ENCODE results near the gene PDPK1.
"Not testable (repeated sequence)": the region's sequence is repeated elsewhere in the genome, so short reads cannot be mapped to it uniquely, and the experiment has no call there.

PDPK1 gene

DNA sequence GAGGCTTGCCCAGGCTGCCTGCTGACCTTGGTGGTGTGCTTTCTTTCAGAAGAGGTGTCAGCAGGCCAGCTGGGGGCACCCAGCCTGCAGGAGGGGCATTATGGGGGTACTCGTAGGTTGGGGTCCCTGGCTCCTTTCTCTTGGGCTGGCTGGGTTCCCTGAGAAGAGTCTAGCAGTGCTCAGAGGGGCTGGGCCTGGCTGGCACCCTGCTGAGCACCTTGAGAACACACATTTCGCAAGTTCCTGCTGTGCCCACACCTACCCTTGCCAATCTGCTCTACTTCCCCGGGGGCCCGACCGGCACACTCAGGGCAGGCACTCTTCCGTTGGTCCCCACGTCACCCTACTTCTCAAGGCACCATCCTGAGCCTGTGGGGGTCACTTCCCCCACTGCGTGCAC lies 11.7 kb upstream of the PDPK1 start:
- FAIRE-seq, result no peak

DNA sequence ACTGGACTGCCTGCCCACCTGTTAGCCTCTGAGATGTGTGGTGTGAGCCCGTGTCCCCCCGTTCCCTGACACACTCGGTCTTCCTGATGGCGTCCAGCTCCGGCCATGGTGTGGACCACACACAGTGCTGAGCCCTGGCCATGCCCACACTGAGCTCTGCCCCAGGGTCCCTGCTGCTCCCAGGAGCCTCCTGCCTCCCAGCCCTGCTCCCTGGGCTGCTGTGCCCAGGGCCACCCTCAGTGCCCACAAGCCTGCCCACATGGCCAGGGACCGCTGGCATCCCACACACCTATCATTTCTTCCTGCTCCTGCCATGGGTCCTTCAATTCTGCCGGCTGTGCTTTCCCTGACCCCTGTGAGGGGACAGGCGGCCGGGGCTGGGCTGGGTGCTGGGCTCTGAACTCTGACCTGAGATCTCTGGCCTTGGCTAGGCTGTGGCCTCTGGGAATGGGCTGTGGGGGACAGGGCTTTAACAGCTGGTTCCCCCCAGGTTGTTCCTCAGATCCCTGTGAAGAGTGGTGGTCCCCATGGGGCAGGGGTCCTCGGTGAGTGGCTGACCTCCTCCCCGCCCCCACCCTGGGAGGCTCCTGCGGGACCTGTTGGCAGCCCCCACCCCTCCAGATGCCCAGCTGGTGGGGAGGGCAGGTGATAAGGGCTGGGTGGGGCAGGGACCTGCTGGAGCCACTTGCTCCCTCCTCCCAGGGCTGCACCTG lies 10.6 kb upstream of the PDPK1 start:
- no peak for FAIRE-seq

DNA sequence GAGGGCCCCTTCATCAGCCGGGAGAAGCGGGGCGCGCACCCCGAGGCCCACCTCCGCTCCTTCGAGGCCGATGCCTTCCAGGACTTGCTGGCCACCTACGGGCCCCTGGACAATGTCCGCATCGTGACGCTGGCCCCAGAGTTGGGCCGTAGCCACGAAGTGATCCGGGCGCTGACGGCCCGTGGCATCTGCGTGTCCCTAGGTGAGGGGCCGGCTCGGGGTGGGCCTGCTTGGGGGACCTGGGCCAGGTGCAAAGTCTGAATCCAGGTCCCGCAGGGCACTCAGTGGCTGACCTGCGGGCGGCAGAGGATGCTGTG lies 10.1 kb upstream of the PDPK1 start:
- no peak for FAIRE-seq

DNA sequence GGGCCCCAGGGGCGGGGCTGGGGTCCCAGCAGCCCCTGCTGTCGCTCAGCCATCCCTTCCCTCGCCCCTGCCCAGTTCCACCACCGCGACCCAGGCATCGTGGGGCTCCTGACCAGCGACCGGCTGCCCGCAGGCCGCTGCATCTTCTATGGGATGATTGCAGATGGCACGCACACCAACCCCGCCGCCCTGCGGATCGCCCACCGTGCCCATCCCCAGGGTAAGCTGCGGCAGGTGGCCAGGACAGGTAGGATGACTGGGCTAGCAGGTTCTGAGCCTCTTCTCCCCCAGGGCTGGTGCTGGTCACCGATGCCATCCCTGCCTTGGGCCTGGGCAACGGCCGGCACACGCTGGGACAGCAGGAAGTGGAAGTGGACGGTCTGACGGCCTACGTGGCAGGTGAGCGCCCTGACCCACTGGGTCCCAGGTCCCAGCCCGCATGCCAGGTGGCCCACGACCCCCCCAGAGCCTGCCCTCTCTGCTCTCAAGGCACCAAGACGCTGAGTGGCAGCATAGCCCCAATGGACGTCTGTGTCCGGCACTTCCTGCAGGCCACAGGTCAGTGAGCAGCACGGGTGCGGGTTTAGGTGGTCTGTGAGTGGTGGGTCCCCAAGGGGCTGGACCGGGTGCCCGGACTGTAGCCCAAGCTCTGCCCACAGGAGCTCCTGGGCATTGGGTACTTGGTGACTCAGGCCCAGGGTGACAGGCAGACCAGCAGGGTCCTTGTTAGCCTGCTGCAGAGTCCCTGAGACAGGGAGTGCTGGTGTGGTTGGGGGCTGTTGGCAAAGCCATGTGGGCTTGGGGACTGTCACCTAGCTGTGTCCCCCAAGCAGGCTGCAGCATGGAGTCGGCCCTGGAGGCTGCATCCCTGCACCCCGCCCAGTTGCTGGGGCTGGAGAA lies 9.4 kb upstream of the PDPK1 start:
- FAIRE-seq, result no peak

DNA sequence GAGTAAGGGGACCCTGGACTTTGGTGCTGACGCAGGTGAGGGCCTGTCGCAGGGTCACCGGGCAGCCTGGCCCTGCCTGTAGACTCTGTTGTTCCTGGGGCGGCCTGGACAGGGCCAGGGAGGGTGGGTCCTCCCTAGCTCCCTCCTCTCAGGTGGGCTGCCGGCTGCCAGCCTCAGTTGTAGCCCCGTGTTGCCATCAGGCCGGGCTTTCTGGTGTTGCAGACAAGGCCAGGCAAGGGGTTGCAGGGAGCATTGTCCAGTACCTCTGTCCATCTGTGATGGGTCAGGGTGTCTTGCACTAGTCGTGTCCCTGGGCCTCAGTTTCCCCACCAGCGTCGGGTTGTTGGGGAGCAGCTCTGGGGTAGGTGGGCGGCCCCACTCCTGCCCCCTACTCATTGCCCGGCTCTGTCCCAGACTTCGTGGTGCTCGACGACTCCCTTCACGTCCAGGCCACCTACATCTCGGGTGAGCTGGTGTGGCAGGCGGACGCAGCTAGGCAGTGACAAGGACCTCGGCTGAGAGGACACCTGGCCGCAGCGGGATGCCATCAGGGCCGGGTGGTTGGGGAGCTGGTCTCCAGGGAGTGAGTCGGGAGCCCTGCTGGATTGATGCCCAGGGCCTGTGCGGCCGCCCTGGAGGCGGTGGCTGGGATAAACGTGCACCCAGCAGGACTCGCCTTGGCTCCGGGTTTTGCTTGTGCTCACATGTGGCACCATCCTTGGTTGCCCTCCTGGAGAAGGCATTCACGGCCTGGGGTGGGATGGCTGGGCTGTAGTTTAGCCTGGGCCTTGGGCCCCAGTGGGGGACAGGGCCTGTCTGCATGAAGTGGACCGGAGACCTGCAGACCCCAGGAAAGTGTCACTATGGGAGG lies 8.5 kb upstream of the PDPK1 start:
- no peak for FAIRE-seq

DNA sequence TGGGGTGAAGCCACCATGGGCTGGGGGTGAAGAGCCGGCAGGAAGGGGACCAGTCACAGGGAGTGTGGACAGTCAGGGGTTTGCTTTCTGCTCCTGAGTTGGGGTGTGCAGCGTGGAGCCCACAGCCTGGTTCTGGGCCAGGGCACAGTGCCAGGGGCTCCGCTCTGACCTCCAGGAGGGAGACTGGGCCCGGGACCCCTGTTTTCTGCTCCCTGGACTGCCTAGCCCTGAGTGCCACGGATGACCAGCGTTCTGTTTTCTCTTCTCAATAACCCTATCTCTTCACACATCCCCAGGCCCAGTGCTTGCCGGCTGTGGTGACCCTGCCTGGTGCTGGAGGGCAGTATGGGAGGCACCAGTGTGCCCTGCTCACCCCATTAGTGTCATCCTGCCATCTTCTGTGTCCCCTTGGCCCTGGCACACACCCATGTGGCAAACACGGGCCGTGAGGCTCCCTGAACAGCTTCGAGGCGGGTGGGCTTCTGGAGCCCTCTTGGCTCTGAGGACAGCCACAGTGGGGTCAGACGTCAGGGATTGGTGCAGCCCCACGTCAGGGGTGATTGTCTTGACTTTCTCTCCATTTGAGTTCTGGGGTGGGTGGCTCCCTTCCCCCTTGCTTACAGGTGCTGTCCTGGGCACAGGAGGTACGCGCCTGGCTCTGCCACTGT lies 7.7 kb upstream of the PDPK1 start:
- FAIRE-seq, result no peak

DNA sequence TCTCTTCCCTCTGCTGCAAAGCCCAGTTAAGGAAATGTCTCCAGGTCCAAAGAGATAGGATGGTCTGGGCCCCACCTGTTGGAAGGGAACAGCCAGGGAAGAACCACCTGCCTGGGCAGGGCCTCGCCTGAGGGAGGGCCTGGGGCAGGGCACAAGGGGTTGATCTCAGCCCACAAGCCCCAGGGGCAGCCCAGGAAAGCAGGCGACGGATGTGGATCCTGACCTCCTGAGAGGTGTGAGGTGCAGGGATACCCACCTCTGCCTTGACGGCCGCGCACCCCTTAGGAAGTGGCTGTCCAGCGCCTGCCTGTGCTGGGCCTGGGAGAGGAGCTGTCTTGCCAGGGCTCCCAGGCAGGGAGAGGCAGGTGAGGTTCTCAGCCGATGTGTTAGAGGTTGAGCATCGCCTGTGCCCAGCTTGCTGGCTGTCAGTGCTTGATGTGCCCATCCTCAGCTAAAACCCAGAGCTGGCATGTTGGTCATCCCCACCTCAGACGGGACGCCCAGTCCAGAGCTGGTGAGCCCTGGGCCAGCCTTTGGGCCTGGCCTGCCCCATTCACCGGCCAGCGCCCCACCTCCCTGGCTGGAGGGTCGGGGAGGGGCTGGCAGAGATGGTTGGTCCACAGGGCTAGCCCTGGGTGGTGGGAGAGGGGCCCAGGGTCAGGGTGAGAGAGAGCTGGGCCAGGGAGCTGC lies 7.0 kb upstream of the PDPK1 start:
- no peak for FAIRE-seq

DNA sequence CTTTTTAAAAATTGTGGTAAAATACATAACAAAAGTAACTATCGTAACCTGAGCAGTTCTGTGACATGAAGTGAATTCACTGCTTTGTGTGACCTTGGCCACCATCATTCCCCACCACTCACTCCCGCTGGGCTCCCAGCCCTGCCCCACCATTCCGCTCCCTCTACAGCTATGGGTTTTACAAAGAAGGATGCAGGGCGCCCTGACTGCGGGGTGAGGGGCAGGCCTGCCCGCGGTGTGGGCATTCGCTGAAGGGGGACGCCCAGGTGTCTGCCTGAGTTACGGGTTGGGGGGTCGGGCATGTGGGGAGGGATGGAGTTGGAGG lies 6.5 kb upstream of the PDPK1 start, which contains the start of gene CEMP1:
CEMP1 (minus strand) TSS at position 38 of the 325 bp plus-strand sequence. CDS start 335 bp downstream, outside the sequence.
- no peak for FAIRE-seq

DNA sequence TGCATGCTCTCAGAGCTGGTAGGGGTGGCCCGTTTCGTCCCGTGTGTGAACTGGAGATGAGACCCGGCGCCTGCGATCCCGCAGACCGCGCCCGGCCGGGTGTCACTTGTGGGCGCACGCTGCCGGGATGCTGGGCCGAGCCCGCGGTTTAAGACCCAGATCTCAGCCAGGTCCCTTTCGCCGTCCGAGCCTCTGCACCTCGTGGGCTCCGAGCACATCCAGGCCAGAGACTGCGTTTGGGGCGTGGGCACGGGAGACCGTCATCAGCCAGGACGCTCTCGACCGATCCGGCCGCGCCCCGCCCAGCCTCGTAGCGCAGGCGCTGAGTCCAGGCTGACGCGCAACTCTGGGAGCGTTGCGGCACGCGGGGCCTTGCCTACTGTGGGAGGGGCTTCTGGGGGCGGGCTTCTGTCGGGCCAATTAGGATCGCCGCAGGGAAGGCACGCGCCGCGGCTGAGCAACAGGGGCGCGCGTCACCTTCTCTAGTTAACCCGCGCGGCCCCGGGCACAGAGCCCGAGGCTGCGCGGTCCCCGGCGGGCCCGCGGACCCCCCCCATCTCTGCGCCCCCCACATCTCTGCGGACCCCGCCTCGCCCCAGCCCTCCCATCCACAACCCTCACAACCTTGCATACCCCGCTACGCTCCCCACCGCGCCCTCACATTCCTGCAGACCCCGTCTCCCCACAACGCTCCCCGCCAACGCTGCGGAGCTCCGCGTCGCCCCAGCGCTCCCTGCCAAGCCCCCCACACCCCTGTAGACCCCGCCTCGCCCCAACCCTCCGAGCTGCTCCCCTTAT lies 5.9 kb upstream of the PDPK1 start:
- FAIRE-seq, result peak; percentile 97

DNA sequence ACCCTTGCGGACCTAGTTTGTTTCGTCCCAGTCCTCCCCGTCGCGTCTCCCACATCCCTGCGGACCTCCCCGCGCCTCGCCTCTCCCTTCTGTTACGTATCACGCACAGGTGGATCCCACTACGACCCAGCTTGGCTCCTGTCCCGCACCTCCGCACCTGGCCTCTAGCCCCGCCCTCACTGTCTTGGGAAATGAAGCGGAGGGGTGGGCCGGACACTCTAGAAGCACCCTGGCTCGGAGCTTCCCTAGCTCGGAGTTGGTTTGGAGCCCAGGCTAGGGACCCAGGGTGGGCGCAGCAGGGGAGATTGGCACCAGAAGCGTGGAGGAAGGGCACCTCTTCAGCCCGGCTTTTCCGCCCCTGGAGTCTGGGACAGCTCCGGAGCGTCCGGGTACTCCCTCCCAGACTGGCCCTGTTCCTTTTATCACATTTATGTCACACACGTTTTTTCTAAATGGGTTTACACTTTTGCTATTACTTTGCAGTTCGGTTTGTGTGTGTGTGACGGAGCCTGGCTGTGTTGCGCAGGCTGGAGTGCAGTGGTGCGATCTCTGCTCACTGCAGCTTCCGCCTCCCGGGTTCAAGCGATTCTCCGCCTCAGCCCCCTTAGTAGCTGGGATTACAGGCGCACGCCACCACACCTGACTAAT lies 5.2 kb upstream of the PDPK1 start:
- no peak for FAIRE-seq

DNA sequence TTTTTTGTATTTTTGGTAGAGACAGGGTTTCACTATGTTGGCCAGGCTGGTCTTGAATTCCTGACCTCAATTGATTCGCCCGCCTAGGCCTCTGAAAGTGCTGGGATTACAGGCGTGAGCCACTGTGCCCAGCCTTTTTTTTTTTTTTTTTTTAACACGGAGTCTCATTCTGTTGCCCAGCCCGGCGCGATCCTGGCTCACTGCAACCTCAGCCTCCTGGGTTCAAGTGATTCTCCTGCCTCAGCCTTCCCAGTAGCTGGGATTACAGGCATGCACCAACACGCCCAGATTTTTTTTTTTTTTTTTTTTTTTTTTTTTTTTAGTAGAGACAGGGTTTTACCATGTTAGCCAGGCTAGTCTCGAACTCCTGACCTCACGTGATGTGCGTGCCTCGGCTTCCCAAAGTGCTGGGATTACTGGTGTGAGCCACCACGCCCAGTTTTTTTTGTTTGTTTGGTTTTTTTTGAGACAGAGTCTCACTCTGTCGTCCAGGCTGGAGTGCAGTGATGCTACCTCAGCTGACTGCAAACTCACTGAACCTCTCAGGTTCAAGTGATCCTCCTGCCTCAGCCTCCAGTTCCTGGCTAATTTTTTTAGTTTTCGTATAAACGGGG lies 4.6 kb upstream of the PDPK1 start:
- not testable (repeated sequence) for FAIRE-seq

DNA sequence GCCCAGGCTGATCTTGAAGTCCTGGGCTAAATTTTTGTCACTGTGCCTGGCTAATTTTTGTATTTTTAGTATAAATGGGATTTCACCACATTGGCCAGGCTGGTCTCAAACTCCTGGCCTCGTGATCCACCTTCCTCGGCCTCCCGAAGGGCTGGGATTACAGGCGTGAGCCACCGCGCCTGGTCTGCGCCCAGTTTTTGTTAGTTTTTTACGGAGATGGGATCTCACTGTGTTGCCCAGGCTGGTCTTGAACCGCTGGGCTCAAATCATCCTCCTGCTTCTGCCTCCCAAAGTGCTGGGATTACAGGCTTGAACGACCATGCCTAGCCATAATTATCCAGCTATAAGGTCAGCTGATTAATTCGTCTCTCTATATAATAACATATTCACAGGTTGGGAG lies 3.9 kb upstream of the PDPK1 start:
- FAIRE-seq, result no peak

DNA sequence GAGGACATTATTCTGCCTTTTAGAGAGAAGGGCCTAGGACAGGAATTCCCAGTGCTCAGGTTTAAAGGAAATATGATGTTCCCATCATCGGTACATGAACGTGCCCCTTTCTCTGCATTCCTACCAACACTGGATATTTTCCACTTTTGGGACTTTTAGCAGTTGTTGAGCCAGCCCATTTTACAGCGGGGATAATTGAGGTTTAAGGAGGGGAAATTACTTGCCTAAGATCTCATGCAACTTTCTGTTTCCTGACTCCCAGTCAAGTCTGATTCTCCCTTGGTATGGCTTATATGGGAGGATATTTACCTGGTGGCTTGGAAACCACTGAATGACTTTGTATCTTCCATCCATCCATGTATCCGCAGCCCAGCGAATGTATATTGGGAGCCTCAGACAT lies 3.5 kb upstream of the PDPK1 start:
- FAIRE-seq, result not testable (repeated sequence)

DNA sequence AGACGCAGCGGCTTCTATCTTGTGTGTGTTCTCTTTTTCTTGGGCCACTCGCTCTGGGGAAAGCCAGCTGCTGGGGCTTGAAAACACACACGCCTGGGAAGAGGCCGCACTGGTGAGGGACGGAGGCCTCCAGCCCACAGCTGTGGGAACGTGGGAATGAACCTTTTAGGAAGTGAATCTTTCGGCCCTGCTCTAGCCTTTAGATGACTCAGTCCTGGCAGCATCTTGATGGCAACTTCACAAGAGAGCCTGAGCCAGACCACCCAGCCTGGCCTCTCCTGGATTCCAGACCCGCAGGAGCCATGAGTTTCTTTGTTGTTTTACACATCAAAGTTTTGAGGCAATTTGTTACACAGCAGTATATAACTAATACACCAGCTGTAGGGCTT lies 2.2 kb upstream of the PDPK1 start:
- no peak for FAIRE-seq

DNA sequence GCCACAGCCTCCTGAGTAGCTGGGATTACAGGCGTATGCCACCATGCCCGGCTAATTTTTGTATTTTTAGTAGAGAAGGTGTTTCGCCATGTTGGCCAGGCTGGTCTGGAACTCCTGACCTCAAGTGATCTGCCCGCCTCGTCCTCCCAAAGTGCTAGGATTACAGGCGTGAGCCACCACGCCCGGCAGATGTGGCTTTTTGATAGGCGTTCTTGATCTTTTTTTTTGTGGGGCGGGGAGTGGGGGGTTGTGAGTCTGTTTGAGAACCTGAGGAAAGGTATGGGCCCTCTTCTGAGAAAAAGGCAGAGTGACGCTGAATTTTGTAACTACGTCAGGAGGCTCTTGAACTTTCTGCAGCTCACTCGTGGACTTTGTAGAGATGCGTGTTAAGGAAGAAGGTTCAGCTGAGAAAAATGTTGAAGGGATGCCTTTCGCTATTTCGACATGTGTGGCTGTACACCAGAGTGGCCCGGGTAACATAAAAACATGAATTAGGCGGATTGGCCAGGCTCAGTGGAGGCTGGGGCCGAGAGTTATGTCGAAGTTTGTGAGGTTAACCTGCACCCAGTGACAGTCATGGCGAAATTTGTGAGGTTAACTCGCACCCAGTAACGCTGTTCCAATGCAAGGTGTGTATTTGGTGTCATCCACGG lies 1.5 kb downstream of the PDPK1 start:
- not testable (repeated sequence) for FAIRE-seq

DNA sequence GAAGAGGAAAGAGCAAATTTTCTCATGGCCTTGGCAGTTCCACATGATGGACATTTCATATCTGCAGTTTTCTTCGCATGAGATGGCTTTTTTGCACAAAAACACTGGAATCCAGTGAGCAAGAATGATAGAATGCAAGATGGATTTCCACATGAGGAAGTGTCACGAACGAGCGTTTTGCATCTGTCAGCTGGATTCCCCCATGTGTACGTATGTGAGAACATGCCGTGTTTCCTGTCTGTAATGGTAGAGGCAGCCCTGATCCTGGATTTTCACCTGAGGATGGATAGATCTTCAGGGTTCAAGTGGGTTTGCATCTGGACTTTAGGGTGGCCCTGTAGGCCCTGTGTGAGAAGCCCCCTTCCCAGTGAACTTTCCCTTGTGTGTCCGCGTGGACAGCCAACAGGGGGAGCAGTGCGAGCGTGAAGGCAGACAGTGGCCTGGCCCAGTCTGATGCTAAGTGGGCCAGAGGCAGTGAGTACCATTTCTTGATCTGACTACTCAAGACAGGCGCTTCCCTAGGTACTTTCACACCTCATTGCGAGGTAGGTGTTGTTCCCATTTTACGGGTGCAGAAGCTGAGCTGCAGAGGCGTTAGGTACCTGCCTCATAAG lies 2.1 kb downstream of the PDPK1 start:
- FAIRE-seq, result not testable (repeated sequence)

DNA sequence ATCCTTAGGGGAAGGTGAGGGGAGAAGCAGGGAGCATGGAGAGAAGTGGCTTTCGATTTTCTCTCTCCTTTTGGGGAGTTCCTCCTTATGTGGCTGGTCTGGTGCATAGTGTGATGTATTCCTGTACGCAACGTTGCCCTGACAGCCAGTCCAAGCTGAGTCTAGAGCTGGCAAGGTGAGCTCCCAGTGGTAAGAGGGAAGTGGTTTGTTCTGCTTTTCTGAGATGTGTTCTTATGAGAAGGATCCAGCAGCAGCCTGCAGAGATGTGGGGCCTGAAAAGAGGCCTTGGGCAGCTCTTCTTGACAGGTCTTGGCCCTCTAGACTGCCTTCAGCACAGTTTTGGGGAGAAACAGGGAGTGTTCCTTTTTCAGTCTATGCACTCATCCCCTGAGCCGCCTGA lies 3.1 kb downstream of the PDPK1 start:
- not testable (repeated sequence) for FAIRE-seq

DNA sequence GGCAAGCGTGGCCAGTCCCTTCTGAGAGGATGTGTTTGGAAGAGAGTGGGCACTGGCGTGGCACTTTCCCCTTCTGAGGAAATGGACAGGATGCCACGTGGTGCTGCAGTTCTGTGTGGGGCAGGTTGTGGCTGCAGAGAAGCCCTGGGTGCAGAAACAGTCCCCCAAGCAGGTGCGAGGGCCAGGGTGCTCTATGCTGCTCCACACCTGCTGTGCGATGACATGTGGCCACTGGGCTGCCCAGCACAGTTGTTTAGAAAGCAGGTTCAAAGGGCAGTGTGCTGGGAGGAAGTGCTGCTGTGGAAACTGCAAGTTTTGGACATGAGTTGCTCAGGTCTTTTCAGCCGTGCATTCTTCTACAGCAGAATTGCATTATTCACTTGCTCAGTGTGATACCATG lies 3.6 kb downstream of the PDPK1 start:
- FAIRE-seq, result not testable (repeated sequence)

DNA sequence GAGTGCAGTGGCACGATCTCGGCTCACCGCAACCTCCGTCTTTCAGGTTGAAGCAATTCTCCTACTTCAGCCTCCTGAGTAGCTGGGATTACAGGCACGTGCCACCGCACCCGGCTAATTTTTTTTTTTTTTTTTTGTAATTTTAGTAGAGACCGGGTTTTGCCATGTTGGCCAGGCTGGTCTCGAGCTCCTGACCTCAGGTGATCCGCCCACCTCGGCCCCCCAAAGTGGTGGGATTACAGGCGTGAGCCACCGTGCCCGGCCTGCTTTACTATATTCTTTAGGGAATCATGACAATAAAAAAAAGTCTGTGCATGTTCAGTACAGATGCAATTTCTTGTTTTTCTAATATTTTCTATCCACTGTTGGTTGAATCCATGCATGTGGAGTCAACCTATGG lies 6.0 kb downstream of the PDPK1 start:
- not testable (repeated sequence) for FAIRE-seq

All from G401.6 (cell line).